ENCODE data around the gene RXRB.

- no peak for TF ChIP-seq CTCF (IDR thresholded peaks at IDR 0.05)
- no peak for TF ChIP-seq POLR2A (IDR thresholded peaks at IDR 0.05)
These were observed 56.1 kb downstream of the RXRB start for GRCh38 chr6:33144373-33144772.

All from uterus (tissue), 2 donors.